Stimulated activated CD4-positive, alpha-beta T cell treated with anti-CD3 and anti-CD28 coated beads, Interleukin-15, amount 100 ng/mL, for 24 hours (primary cell): Measurements from ENCODE around the gene ALKBH3.

Source experiments
- DNase-seq: peaks from one replicate; pipeline ENCODE4 v3.0.0-alpha.2; 2020

ALKBH3 gene

GRCh38 chr11:43942662-43943371 lies 62.2 kb downstream of the ALKBH3 start:
- peak; percentile 19 for DNase-seq

DNA sequence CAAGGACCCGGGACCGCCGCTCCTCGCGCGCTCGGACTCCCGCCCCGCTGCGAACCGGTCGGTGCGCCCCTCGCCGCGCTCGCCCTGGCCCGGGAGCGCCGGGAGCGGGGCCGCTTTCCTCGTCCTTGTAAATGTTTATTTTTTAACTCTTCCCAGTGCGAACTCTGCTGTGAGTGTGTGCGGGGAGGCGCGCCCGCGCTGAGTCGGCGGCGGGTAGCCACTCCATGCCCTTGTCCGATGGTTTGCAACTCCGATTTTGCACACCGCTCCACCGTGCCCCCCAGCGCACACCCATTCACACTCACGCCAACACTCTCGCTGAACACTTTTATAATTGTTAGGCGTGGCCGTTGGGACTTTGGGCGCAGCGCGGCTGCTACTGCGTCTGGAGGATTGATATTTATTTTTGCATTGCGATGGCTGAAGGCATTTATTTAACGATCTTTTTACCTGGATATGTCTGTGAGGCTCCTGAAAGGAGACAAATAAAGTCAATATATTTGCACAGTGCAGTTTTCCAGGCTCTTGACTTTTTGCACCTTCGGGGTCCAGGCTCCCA lies 62.8 kb downstream of the ALKBH3 start:
- peak; percentile 10 for DNase-seq

GRCh38 chr11:43943931-43944751 lies 63.5 kb downstream of the ALKBH3 start:
- DNase-seq = peak; percentile 52

DNA sequence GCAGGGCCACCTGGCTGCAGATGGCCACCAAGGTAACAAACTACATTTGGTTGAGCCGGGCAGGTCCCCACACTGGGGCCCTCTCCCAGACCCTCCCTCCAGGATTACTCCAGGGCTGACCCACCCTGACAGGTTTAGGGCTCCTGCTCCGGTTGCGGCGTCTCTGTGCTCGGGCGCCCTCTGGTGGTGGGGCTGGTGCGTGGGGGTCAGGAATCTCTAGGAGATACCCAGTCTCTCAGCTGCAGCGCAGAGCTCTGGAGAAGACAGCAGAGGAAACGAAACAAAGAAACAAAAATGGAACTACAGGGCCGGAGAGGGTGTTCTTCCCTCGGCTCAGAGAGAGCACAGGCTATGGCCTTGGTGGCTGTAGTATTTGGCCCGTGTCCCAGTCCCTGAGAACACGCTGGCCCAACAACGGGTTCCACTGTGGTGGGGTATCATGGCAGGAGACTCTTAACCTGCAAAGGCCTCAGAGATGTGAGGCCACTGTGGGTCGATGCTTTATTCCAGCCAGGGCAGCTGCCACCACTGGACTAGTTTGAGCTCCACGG lies 64.2 kb downstream of the ALKBH3 start:
- peak; percentile 80 for DNase-seq

GRCh38 chr11:43947003-43947500 lies 66.4 kb downstream of the ALKBH3 start:
- no peak for DNase-seq

DNA sequence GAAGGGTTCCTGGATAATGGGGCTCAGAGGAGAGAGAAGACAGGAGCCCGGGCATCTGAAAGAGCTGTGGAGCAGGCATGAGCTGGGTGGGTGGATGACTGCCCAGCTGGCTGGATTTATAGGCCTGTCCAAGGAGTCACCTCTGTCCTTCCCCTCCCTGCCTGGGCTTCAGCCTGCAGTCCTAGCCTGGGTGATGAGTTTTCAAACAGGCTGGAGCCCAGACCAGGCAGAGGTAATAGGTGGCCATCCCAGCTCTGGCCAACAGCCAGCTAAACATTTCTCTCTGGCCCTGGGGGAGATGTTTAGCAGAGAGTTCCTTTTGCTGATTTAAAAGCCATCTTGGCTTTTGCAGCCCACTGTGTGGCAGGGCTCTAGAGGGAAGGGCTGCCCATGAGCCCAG lies 67.2 kb downstream of the ALKBH3 start:
- DNase-seq = no peak

- DNase-seq = no peak
These were observed 68.0 kb downstream of the ALKBH3 start for GRCh38 chr11:43948341-43949225.

DNA sequence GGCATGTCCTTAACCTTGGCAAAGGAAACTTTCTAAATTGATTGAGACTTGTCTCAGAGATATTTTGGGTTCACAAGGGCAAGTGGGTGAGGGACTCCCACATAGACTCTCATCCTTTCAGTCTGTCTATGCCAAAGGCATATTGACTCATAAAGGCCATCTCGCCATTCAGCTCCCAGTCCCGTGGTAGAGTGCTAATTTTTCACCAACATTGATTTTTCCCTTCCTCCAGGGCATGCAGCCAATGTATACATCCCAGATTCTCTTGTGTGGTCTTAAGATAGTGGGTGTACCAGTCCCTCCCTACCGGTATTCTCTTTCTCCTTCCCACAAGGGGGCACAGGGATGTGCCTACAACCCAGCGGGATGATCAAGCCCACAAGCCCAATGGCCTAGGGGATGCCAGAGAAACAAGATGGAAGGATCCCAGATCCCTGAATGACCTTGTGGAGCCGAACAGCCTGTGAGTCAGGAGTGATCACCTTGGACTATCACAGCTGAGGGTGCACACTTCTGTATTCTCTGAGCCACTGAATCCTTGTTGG lies 69.8 kb downstream of the ALKBH3 start:
- no peak for DNase-seq

GRCh38 chr11:43951231-43951630 lies 70.6 kb downstream of the ALKBH3 start:
- DNase-seq = no peak

DNA sequence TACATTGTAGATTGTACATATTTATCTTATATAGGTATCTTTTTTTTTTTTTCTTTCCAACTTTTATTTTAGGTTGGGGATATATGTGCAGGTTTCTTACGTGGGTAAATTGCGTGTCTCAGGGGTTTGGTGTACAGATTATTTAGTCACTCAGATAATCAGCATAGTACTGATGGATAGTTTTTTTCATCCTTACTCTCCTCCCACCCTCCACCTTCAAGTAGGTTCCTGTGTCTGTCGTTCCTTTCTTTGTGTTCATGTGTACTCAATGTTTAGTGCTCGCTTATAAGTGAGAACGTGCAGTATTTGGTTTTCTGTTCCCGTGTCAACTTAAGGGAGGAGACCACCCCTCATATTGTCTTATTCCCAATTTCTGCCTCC lies 71.4 kb downstream of the ALKBH3 start:
- no peak for DNase-seq

DNA sequence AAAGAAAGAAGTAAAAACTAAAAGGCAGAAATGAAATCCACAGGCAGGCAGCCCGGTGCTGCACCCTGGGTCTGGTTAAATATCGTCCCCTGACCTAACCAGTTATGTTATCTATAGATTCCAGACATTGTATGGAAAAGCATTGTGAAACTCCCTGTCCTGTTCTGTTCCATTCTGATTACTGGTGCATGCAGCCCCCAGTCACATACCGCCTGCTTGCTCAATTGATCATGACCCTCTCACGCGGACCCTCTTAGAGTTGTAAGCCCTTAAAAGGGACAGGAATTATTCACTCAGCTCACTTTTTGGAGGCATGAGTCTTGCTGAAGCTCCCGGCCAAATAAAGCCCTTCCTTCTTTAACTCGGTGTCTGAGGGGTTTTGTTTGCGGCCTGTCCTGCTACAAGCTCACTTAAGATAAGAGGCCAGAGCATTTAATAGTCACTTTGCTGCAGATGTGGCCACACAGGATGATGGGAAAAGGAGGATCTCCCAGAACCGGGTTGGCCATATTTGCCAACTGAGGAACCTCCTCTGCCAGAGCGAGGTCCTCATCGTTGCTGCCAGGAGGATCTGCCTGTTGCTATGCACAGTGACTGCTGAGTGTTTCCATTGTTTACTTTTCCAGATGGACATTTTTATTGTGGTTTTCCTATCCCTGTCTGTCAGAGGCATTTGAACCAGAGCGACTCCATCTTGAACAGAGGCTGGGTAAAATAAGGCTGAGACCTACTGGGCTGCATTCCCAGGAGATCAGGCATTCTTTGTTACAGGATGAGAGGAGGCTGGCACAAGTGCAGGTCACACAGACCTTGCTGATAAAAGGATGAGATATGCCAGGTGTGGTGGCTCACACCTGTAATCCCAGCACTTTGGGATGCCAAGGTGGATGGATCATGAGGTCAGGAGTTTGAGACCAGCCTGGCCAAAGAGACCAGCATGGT lies 72.0 kb downstream of the ALKBH3 start:
- no peak for DNase-seq

GRCh38 chr11:43953521-43953920 lies 72.9 kb downstream of the ALKBH3 start:
- no peak for DNase-seq

- DNase-seq = no peak
These were observed 73.6 kb downstream of the ALKBH3 start for GRCh38 chr11:43954241-43954640.

- DNase-seq = no peak
These were observed 74.9 kb downstream of the ALKBH3 start for GRCh38 chr11:43955381-43956118.

GRCh38 chr11:43957571-43957970 lies 76.9 kb downstream of the ALKBH3 start:
- DNase-seq = no peak

DNA sequence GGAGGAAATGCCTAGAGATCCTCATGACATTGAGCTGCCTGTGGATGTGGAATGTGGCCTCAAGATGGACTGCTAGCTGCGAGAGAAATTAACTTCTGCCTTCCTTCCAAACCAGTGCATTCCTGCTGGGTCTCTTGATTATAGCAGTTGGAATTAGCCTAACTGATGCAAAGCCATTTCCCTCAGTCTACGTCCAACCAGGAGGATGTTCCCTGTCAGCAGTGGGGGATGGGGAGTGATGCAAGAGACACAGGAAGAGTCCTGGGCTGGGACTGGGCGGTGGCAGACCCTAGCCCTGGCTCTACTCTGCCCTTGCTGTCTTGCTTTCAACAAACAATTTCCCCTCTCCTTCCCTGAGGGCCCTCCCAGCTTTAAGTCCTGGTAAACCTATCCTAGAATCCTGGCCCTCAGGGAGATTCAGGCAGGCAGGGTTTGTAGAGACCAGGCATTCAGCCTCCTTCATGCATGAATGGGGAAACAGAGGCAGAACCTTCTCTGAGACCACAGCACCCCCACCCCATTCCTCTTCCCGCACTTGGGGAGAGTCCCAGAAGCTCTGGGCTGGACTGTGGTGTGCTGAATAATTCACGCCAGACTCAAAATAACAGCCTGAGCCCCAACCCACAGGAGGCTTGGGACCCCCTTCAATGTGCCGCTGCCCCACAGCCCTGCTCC lies 78.8 kb downstream of the ALKBH3 start:
- no peak for DNase-seq

DNA sequence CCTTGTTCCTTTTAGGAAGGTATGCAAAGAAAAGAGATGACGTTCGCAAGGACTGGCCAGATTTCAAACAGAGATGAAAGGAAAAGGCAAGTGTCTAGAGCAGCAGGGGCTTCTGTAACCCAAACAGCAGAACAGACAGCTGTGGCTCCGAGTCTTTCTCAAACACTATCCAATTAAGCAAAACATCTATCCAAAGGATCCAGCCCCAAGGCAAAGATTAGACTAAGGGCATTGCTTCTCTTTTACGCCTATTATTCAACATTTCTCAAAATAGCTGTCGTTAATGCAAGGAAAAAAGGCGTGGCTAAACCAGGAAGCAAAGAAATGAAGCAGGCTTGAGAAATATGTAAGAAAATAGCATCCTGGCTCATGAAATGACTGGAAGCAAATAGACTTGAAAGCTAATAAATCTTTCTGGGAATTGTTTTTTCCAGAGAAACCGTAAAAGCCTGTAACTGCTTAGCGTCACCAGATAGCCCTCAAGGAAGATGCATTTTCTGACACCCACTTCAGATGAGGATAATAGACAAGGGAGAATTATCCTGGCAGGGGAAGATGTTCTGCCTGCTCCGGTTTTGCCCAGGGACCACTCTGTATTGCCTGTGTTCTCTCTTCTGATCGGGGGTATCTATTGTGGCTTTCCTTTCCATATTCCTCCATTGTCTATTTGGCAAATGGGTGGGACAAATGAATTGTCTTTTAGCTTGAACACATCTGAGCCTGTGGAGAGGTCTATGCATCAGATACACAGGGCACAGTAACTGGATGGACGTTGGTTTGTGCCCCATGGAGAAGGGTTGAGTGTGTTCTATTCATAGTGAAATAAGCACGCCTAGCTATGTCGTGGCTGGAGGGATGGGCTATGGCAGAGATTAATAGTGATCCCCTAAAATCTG lies 82.0 kb downstream of the ALKBH3 start:
- DNase-seq = no peak

DNA sequence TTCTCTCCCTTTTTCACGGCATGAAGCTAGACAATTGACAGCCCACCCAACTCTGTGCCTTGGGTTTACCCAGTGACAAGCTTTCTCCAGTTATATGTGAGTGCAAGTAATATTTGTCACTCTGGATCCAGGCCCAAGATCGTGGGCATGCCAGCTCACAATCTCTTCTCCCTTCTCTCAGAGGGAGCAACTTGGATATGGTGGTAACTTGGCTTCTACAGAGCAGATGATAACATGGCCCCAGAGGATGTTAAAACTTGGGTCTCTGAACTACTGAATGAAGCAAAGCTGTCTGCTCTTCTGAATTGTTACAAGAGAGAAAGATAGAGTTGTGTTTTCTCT lies 82.6 kb downstream of the ALKBH3 start:
- DNase-seq = no peak

GRCh38 chr11:43967661-43968060 lies 87.0 kb downstream of the ALKBH3 start:
- DNase-seq = no peak
